ENCODE results near the gene SYNGR1. TPM values are rescaled to one million over a fixed set of nuclear protein-coding genes. Genes with fewer than 3 reads are reported as not detected.

Gene SYNGR1
- total RNA-seq, 1 donor from 2014 or later, result 49.5 TPM

- peaks cover 39% of the 10 kb centered on the region for H3K4me1 Mint-ChIP-seq (ENCODE audit: low read depth, unreplicated experiment)
- no peaks in the 10 kb centered on the region for H3K36me3 Mint-ChIP-seq (ENCODE audit: unreplicated experiment)
- H3K9me3 Mint-ChIP-seq (ENCODE audit: unreplicated experiment), result peaks cover 10% of the 10 kb centered on the region
- TF ChIP-seq CTCF (IDR thresholded peaks at IDR 0.05; ENCODE audit: partially characterized antibody, unreplicated experiment), result no peak
- peaks cover 25% of the 10 kb centered on the region for H3K27me3 Mint-ChIP-seq (ENCODE audit: unreplicated experiment)
- peak overlapping the region; percentile 55 for H3K4me3 Mint-ChIP-seq (ENCODE audit: unreplicated experiment)
- no peak for DNase-seq
- H3K27ac Mint-ChIP-seq (ENCODE audit: unreplicated experiment), result peak overlapping the region; percentile 83
Observed at GRCh38 chr22:39364714-39365491, 15.1 kb downstream of the SYNGR1 start.

GRCh38 chr22:39365492-39365780 lies 15.6 kb downstream of the SYNGR1 start:
- H3K9me3 Mint-ChIP-seq (ENCODE audit: unreplicated experiment), result peaks cover 7% of the 10 kb centered on the region
- peaks cover 20% of the 10 kb centered on the region for H3K27me3 Mint-ChIP-seq (ENCODE audit: unreplicated experiment)
- TF ChIP-seq CTCF (IDR thresholded peaks at IDR 0.05; ENCODE audit: partially characterized antibody, unreplicated experiment), result no peak
- peaks cover 33% of the 10 kb centered on the region for H3K4me1 Mint-ChIP-seq (ENCODE audit: low read depth, unreplicated experiment)
- H3K4me3 Mint-ChIP-seq (ENCODE audit: unreplicated experiment), result no peak overlapping the region
- no peaks in the 10 kb centered on the region for H3K36me3 Mint-ChIP-seq (ENCODE audit: unreplicated experiment)
- H3K27ac Mint-ChIP-seq (ENCODE audit: unreplicated experiment), result no peak overlapping the region
- no peak for DNase-seq

- Mint-ChIP-seq H3K9me3 (ENCODE audit: unreplicated experiment) (peaks cover 7% of the 10 kb centered on the region), H3K27ac (ENCODE audit: unreplicated experiment) (no peak overlapping the region), H3K27me3 (ENCODE audit: unreplicated experiment) (peaks cover 16% of the 10 kb centered on the region), H3K4me1 (ENCODE audit: low read depth, unreplicated experiment) (peaks cover 29% of the 10 kb centered on the region), H3K4me3 (ENCODE audit: unreplicated experiment) (peak overlapping the region; percentile 45), H3K36me3 (ENCODE audit: unreplicated experiment) (no peaks in the 10 kb centered on the region)
- TF ChIP-seq CTCF (IDR thresholded peaks at IDR 0.05; ENCODE audit: partially characterized antibody, unreplicated experiment), result no peak
- DNase-seq, result no peak
Observed at GRCh38 chr22:39367035-39367434, 17.2 kb downstream of the SYNGR1 start.

- Mint-ChIP-seq H3K27me3 (ENCODE audit: unreplicated experiment) (peaks cover 10% of the 10 kb centered on the region), H3K27ac (ENCODE audit: unreplicated experiment) (peak overlapping the region; percentile 66), H3K9me3 (ENCODE audit: unreplicated experiment) (peaks cover 4% of the 10 kb centered on the region), H3K4me1 (ENCODE audit: low read depth, unreplicated experiment) (peaks cover 20% of the 10 kb centered on the region), H3K4me3 (ENCODE audit: unreplicated experiment) (no peak overlapping the region), H3K36me3 (ENCODE audit: unreplicated experiment) (no peaks in the 10 kb centered on the region)
- no peak for TF ChIP-seq CTCF (IDR thresholded peaks at IDR 0.05; ENCODE audit: partially characterized antibody, unreplicated experiment)
- no peak for DNase-seq
Observed at GRCh38 chr22:39368461-39368911, 18.7 kb downstream of the SYNGR1 start.

- no peaks in the 10 kb centered on the region for H3K36me3 Mint-ChIP-seq (ENCODE audit: unreplicated experiment)
- peaks cover 9% of the 10 kb centered on the region for H3K27me3 Mint-ChIP-seq (ENCODE audit: unreplicated experiment)
- peak overlapping the region; percentile 66 for H3K27ac Mint-ChIP-seq (ENCODE audit: unreplicated experiment)
- DNase-seq, result no peak
- no peak overlapping the region for H3K4me3 Mint-ChIP-seq (ENCODE audit: unreplicated experiment)
- TF ChIP-seq CTCF (IDR thresholded peaks at IDR 0.05; ENCODE audit: partially characterized antibody, unreplicated experiment), result no peak
- peaks cover 3% of the 10 kb centered on the region for H3K9me3 Mint-ChIP-seq (ENCODE audit: unreplicated experiment)
- H3K4me1 Mint-ChIP-seq (ENCODE audit: low read depth, unreplicated experiment), result peaks cover 15% of the 10 kb centered on the region
Observed at GRCh38 chr22:39369186-39369585, 19.4 kb downstream of the SYNGR1 start.
